Adrenal gland (tissue), 5 donors: ENCODE results near the gene TACR2.

Source experiments
- CTCF ChIP-seq, 6 experiments: fragments of 450-650 bp in 4 of 6; fragments of 200-600 bp in 2 of 6; sonication (generic) in 1 of 6; IDR thresholded peaks; 1 replicate in 5 of 6; 2 replicates in 1 of 6; pipeline versions ENCODE4 v1.5.1 to v1.8.0; 2016 to 2021; ENCODE audit warnings: antibody characterized with exemption in 6 of 6, mild to moderate bottlenecking in 2 of 6, moderate library complexity in 1 of 6
- POLR2A ChIP-seq, 2 donors: fragments of 450-650 bp; IDR thresholded peaks; one replicate each; pipeline ENCODE4 v1.6.1; 2017; ENCODE audit warnings: antibody characterized with exemption in 2 of 2, mild to moderate bottlenecking in 2 of 2, moderate library complexity in 1 of 2
- donor health status: DM: no; HTN: no; CAD: no.

- TF ChIP-seq CTCF (IDR thresholded peaks at IDR 0.05) (no peak), POLR2A (IDR thresholded peaks at IDR 0.05) (no peak)
These were observed 41.8 kb upstream of the TACR2 start for GRCh38 chr10:69458430-69459100.
